NCI-H2196 treated with DMSO at 0.1 percent for 48 hours (cell line): ENCODE data around the gene TNFRSF17.
"Not testable (repeated sequence)": the region's sequence is repeated elsewhere in the genome, so short reads cannot be mapped to it uniquely, and the experiment has no call there.

Source experiments
- DNase-seq: peaks from one replicate; lab custom pipeline; 2025; ENCODE audit not compliant: unreplicated experiment; lab: John Stamatoyannopoulos, UW

TNFRSF17 gene

DNA sequence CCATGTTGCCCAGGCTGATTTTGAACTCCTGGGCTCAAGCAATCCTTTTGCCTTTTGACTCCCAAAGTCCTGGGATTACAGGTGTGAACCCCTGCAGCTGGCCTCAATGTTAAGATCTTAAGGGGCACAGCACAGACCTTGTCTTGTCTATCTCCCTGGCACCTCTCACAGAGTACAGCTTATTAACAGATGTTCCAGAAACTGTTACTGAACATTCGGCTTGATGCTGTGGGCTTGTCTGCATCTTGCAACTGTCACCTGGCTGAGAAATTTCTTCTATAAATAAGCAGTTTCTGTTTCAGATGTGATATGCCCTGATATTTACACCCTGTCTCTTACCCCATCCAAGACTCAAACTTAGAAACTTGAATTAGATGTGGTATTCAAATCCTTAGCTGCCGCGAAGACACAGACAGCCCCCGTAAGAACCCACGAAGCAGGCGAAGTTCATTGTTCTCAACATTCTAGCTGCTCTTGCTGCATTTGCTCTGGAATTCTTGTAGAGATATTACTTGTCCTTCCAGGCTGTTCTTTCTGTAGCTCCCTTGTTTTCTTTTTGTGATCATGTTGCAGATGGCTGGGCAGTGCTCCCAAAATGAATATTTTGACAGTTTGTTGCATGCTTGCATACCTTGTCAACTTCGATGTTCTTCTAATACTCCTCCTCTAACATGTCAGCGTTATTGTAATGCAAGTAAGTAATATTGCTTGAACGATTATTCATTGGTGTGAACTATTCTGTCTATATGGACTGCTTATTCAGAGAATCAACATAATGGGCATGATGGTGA lies at the start of gene TNFRSF17:
Gene TNFRSF17, plus strand, starts transcription at position 450 of the 791 bp plus-strand sequence. Its CDS starts 115 bp downstream, at position 565.
- no peak for DNase-seq

DNA sequence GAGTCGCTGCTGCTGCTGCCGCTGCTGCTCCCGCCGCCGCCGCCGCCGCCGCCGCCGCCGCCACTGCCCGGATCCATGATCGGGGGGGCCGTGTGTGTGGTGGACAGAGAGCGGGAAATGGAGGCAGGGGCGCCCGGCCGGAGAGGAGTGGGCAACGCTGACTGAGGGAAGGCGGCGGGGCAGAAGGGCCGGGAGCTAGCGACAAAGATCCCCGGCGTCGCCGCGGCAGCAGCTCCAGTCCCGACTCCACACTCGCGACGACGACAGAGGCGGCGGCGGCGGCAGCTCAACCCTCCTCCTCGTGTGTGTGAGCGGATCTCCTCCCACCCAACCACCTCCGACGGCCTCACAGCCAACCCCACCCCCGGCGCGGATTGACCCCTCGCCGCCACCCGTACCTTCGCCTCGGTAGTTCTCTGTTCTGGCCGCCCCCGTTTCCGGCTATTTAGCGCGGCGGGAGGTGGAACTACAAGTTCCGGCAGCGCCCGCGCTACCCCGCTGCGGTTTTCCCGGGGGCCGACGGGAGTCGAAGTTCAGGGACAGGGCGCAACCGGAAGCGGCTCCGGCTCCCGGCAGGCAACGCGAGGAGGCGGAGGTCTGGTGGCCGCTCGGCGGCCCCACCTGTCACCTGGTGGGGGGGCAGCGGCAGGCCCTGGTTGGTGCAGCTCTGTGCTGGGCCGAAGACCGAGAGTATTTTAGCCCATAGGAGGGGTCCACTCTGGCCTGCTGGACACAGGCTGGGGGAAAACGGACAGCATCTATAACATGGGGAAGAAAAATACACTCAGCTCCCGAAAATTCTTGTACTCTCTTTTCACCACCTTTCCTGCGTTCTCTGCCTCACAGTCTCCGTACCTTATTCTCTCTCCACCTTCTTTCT lies 49.1 kb upstream of the TNFRSF17 start, which contains the start of gene GSPT1:
Gene GSPT1, minus strand, starts transcription at position 313 of the 880 bp plus-strand sequence. Its CDS starts 236 bp downstream, at position 77.
- DNase-seq, result peak; percentile 97

DNA sequence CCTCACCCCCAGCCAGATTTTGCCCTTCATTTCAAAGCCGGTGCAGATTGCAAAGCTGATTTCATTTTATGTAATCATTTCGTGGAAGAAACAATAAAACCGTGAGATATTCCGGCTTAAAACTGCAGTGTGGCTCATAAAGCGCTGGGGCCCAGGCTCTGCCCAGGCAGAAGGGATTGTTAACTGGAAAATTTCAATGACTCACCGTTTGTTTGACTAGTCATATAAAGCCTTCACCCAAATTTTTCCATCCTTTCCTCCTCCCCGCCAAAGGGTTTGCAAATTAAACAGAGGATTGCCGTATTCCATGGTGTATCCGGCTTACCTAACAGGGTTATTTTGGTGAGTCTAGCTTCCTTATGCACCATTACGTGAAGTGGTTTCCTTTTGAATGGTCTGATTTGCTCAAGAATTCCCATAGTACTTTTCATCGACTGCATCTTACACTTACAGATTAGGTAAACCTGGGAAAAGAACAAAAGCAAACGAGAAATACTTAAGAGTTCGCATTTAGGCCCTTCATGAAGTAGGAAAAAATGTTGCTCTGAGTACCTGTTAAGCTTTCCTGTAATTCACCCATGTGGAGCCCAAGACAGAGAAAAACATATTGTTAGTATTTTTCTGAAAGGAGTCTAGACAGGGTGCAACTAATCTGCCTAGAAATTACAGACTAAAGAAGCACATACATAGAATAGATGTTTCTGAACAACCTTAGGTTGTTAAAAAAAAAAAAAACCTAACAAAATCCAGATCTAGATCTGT lies 48.3 kb upstream of the TNFRSF17 start:
- DNase-seq, result peak; percentile 89

DNA sequence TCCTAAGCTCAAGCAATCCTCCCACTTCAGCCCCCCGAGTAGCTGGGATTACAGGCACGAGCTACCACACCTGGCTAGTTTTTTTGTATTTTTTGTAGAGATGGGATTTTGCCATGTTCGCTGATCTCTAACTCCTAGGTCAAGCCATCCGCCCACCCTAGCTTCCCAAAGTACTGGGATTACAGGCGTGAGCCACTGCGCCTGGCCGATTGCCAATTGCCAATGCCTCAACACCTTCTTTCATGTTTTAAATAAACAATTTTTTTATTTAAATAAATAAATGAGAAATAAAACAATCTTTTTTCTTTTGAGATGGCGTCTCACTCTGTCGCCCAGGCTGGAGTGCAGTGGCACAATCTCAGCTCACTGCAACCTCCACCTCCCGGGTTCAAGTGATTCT lies 41.0 kb upstream of the TNFRSF17 start:
- DNase-seq, result not testable (repeated sequence)

DNA sequence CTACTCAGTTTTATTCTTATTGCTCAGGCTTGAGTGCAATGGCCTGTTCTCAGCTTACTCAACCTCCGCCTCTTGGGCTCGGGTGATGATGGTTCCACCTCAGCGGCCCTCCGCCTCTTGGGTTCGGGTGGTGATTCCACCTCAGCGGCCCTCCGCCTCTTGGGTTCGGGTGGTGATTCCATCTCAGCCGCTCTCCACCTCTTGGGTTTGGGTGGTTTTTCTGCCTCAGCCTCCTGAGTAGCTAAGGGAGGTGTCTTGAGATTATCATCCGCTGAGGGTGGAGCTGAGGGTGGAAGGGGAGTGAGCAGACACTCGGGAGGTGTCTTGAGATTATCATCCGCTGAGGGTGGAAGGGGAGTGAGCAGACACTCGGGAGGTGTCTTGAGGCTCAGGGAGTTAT lies 37.7 kb upstream of the TNFRSF17 start:
- DNase-seq, result not testable (repeated sequence)

DNA sequence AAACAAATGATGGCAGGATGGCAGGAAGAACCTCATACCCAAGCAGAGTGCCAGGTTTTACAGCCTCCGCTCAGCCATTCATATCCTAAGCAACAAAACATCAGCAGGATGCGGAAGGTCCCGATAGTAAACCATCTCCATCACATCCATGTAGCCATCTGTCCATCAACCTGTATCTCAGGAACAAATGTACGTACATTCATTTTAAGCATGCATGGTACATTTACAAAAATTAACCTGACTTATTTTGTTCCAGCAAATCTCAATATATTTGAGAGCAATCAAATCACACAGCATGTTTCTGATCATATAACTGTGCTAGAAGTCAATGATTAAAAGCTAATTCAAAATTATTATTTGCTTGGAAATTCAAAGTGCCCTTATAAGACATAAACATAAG lies 23.1 kb upstream of the TNFRSF17 start, which contains the start of gene NPIPB2:
Gene NPIPB2, minus strand, starts transcription at position 101 of the 400 bp plus-strand sequence. Its CDS starts 0 bp downstream, at position 101.
- not testable (repeated sequence) for DNase-seq

DNA sequence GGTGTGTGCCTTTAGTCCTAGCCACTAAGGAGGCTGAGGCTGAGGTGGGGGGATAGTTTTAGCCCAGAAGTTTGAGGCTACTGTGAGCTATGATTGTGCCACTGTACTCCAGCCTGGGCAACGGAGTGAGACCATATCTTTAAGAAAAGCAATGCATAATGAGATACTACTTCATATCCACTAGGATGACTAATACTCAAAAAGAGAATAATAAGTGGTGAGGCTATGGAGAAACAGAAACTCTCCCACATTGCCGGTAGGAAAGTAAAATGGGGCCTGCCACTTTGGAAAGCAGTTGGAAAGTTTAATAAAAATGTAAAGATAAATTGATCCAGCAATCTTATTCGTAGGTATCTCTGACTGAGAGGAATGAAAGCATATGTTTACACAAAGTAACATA lies 18.6 kb upstream of the TNFRSF17 start:
- DNase-seq, result no peak

DNA sequence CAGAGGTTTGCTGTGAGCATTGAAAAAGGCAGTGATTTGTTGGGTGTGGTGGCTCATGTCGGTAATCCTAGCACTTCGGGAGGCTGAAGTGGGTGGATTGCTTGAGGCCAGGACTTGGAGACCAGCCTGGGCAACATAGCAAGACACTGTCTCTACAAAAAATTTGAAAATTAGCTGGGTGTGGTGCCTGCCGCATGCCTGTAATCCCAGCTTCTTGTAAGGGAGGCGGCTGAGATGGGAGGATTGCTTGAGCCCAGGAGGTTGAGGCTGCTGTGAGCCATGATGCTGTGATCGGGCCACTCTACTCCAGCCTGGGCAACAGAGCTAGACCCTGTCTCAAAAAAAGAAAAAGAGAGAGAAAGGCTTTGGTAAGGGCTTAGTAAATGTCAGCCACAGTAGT lies 16.2 kb upstream of the TNFRSF17 start:
- no peak for DNase-seq

DNA sequence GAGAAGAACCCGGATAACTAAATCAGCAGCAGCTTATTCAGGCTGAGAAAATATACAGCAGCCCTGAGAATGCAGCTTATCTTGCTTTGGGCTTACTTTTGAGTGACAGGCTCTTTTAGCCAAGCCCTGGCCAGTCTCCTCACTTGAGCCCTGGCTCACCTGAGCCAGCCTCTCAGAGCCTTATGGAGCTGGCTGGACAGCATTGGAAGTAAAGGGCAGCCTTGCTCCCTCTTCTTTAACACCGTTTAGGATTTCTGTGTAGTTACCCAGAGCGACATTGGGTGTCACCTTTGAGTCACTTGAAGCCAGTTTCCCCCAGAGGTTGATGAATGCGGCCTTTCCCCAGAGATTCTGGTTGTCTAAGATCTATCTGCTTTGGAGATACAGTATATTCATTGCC lies 15.5 kb upstream of the TNFRSF17 start:
- peak; percentile 32 for DNase-seq

DNA sequence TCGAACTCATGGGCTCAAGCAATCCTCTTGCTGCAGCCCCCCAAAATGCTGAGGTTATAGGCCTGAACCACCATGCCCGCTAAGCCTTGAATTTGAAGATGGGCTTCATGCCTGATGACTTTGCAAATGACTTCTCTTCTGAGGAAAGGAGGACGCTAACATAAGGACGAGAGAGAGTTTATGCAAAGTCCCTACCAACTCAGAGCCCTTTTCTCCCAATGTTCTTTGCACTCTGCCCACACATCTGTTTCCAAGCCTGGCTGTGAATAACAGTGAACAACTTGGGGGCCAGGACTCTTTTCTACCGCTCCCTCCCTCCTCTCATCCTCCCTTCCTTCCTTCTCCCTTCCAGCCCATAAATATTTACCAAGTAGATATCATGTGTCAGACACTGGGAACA lies 14.6 kb upstream of the TNFRSF17 start:
- no peak for DNase-seq

DNA sequence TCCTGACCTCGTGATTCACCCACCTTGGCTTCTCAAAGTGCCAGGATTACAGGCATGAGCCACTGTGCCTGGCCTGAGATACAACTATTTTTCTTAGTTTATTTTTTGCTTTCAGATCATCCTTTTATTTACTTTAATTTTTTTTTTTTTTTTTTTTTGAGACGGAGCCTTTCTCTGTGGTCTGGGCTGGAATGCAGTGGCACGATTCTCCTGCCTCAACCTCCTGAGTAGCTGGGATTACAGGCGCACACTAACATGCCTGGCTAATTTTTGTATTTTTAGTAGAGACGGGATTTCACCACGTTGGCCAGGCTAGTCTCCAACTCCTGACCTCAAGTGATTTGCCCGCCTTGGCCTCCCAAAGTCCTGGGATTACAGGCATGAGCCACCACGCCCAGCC lies 11.4 kb upstream of the TNFRSF17 start:
- not testable (repeated sequence) for DNase-seq

DNA sequence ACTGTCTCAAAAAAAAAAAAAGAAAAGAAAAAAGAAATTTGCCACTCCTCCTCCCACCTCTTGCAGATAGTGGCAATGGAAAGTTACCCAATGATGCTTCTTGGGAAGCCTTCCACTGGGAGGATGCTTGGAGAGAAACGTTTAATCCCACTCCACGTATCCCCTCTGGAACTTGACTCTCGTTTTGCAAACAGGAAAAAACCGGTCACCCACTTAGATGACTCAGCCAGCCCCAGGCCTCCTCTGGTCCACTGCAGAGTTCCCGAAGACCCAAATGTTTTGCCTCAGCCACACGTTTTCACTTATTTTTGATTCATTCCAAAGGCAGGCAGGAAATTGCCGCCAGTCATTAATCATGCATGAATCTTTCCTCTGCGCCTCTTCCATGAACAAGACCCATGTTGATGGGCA lies 9.3 kb upstream of the TNFRSF17 start:
- no peak for DNase-seq

DNA sequence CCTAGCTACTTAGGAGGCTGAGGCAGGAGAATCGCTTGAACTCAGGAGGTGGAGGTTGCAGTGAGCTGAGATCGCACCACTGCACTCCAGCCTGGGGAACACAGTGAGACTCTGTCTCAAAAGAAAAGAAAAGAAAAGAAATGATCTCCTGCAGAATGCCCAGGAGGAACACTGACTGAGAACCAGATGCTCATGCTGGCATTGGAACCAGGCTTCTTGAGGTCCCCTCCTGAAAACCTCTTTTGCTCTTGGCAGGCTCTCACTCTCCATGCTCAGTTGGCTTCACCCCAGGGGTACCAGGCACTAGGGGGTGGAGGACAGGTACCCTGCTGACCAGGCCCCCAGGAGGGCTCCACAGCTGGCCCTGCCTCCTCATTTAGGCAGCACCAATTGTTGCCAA lies 8.5 kb upstream of the TNFRSF17 start:
- no peak for DNase-seq

DNA sequence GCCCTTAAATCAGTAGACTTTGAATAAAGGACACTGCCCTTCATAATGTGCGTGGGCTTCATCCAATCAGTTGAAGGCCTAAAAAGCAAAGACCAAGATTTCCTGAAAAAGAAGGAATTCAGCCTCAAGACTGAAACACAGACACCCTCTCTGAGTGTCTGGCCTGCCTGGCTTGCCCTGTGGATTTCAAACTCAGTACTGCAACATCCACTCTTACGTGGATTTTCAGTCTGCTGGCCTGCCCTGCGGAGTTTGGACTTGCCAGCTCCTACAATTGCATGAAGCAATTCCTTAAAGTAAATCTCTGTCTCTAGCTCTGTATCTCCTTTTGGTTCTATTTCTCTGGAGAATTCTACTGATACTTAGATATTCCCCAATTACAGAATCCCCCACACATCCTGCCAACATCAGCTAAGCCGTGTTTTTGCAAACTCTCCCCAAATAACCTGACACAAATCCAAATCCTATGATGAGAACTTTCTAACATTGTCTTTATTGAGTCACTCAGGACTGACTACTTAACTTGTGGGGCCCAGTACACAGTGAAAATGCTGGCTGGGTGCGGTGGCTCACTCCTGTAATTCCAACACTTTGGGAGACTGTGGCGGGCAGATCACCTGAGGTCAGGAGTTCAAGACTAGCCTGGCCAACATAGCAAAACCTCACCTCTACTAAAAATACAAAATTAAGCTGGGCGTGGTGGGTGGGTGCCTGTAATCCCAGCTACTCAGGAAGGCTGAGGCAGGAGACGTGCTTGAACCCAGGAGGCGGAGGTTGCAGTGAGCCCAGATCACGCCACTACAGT lies 7.2 kb upstream of the TNFRSF17 start:
- no peak for DNase-seq

DNA sequence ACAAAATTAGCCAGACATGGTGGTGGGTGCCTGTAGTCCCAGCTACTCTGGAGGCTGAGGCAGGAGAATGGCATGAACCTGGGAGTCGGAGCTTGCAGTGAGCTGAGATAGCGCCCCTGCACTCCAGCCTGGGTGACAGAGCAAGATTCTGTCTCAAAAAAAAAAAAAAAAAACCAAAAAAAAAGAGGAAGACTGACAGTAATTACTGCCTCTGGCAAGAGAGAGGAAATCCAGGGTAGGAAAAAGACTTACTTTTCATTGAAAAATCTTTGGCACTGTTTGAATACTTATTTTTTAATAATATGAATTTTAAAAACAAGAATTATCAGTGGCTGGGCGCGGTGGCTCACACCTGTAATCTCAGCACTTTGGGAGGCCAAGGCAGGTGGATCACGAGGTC lies 2.6 kb upstream of the TNFRSF17 start:
- DNase-seq, result not testable (repeated sequence)

DNA sequence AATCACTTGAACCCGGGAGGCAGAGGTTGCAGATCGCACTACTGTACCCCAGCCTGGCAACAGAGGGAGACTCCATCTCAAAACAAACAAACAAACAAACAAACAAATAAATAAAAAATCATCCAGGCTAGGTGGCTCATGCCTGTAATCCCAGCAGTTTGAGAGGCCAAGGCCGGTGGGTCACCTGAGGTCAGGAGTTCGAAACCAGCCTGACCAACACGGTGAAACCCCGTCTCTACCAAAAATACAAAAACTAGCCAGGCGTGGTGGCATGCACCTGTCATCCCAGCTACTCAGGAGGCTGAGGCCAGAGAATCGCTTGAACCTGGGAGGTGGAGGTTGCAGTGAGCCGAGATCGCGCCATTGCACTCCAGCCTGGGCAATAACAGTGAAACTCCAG lies 2.0 kb upstream of the TNFRSF17 start:
- DNase-seq, result not testable (repeated sequence)

DNA sequence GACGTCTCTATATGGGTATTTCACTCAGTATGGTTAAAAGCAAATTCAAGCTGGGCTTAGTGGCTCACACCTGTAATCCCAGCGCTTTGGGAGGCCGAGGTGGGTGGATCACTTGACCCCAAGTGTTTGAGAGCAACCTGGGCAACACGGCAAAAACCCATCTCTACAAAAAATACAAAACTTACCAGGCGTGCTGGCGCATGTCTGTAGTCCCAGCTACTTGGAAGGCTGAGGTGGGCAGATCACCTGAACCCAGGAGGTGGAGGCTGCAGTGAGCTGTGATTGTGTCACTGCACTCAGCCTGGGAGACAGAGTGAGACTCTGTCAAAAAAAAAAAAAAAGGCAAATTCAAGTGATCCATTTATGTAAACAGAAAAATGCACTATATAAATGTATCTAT lies 1.3 kb upstream of the TNFRSF17 start:
- no peak for DNase-seq

DNA sequence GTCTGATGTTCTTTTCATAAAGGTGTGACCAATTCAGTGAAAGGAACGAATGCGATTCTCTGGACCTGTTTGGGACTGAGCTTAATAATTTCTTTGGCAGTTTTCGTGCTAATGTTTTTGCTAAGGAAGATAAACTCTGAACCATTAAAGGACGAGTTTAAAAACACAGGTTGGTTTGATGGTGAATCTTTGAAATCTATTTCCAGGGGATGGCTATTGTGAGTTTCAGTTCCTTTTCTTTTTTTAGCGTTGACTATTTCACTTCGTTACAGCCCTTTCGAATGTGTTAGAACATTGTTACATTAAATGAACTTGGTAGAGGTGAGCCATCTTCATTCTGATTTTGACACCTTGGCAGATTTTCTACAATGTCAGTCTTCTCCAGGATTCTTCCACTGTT lies 1.2 kb downstream of the TNFRSF17 start:
- DNase-seq, result no peak

DNA sequence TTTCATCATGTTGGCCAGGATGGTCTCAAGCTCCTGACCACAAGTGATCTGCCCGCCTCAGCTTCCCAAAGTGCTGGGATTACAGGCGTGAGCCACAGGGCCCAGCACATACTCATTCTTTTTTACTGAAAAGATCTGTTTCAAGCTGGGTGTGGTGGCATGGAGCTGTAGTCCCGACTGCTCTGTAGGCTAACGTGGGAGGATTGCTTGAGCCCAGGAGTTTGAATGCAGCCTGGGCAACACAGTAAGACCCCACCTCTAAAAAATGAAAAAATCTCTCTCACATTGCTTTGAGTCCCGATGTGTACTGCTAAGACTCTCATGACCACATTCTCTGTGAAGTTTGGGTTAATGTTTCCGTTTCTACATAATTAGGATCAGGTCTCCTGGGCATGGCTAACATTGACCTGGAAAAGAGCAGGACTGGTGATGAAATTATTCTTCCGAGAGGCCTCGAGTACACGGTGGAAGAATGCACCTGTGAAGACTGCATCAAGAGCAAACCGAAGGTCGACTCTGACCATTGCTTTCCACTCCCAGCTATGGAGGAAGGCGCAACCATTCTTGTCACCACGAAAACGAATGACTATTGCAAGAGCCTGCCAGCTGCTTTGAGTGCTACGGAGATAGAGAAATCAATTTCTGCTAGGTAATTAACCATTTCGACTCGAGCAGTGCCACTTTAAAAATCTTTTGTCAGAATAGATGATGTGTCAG lies 2.3 kb downstream of the TNFRSF17 start:
- DNase-seq, result no peak

DNA sequence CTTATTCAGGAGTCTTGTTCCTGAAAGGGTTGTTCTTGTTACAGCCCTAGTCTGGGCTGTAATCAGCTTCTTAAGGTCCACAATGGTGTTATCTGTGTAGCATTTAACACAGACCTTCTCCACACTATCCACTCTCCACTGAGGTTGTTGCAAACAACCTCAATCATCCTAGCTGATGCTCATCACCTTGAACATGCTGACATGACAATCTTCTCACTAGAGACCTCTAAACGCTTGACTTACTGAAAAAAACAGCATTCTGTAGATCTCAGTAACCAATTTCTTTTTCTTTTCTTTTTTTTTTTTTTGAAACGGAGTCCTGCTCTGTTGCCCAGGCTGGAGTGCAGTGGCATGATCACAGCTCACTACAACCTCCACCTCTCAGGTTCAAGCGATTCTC lies 3.6 kb downstream of the TNFRSF17 start:
- no peak for DNase-seq
